HEK293T (cell line): ENCODE results near the gene LYZL6.

Experiments used
- ARNT ChIP-seq: fragments of 450-650 bp; IDR thresholded peaks from 2 replicates; pipeline ENCODE4 v1.6.1; 2017; ENCODE audit warnings: mild to moderate bottlenecking
- BHLHE40 ChIP-seq: fragments of 450-650 bp; IDR thresholded peaks from 2 replicates; pipeline ENCODE4 v1.6.1; 2016; ENCODE audit warnings: mild to moderate bottlenecking, moderate library complexity, borderline replicate concordance
- CTBP1 ChIP-seq: fragments of 450-650 bp; IDR thresholded peaks from 2 replicates; pipeline ENCODE4 v1.6.1; 2016; ENCODE audit warnings: borderline replicate concordance
- ELF4 ChIP-seq: fragments of 450-650 bp; IDR thresholded peaks from 2 replicates; pipeline ENCODE4 v1.6.1; 2017; ENCODE audit warnings: antibody characterized with exemption
- FOXA1 ChIP-seq: fragments of 450-650 bp; IDR thresholded peaks from 2 replicates; pipeline ENCODE4 v1.6.1; 2016; ENCODE audit warnings: mild to moderate bottlenecking
- FOXM1 ChIP-seq: fragments of 450-650 bp; IDR thresholded peaks from 2 replicates; pipeline ENCODE4 v1.6.1; 2017; ENCODE audit warnings: mild to moderate bottlenecking, borderline replicate concordance
- NFRKB ChIP-seq: fragments of 450-650 bp; IDR thresholded peaks from 2 replicates; pipeline ENCODE4 v1.6.1; 2016; ENCODE audit warnings: mild to moderate bottlenecking, moderate library complexity
- SP1 ChIP-seq: fragments of 450-650 bp; IDR thresholded peaks from 2 replicates; pipeline ENCODE4 v1.6.1; 2017
- SUZ12 ChIP-seq: fragments of 450-650 bp; IDR thresholded peaks from 2 replicates; pipeline ENCODE4 v1.6.1; 2016; ENCODE audit warnings: mild to moderate bottlenecking
- TARDBP ChIP-seq: fragments of 450-650 bp; IDR thresholded peaks from 2 replicates; pipeline ENCODE4 v1.6.1; 2016
- ZNF384 ChIP-seq: fragments of 450-650 bp; IDR thresholded peaks from 2 replicates; pipeline ENCODE4 v1.6.1; 2016

DNA sequence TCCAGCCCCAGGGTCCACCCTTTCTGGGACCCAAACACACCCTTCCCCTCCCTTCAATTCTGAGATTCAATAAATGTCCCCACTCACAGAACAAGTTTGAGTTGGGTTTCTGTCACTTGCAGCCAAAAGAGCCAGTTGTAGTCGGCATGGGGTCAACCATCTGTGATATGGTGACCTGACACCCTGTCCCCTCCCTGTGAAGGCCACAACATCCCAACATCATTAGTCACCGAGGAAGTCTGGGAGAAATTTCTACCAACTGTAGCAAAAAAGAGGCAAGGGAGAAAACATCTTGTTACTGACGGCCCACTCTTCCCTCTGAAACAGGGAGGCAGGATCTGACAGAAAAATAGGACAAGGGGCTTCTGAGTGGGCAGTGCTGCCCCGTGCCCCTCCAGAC is 638 bp upstream of the LYZL6 start:
- no peak for TF ChIP-seq ELF4
- TF ChIP-seq ARNT = no peak
- no peak for TF ChIP-seq BHLHE40
- TF ChIP-seq TARDBP = no peak
- TF ChIP-seq CTBP1 = no peak
- TF ChIP-seq SP1 = no peak
- TF ChIP-seq SUZ12 = no peak
- TF ChIP-seq FOXA1 = no peak
- TF ChIP-seq ZNF384 = no peak
- TF ChIP-seq FOXM1 = no peak
- TF ChIP-seq NFRKB = no peak
